H1 (cell line): ENCODE results near the gene MIER2. TPM values are rescaled to one million over a fixed set of nuclear protein-coding genes. Genes with fewer than 3 reads are reported as not detected.

Experiments
- CTCF ChIA-PET: fragments of 300-600 bp; sonication (Branson Sonifier 250); formaldehyde crosslinking; loops from one replicate; lab custom pipeline; 2021; ENCODE audit not compliant: partially characterized antibody; lab: Charles Lee
- POLR2A ChIA-PET: fragments of 300-600 bp; sonication (Branson Sonifier 250); formaldehyde crosslinking; loops from one replicate; lab custom pipeline; 2021; ENCODE audit warnings: inconsistent platforms; ENCODE audit not compliant: partially characterized antibody; lab: Charles Lee
- DNase-seq, 2 experiments: peaks; one replicate each; pipeline versions ENCODE4 v3.0.0 to v3.0.0-alpha.2; 2010 to 2022; ENCODE audit warnings: low spot score in 2 of 2, low read depth in 1 of 2, mixed read lengths in 1 of 2
- FAIRE-seq: peaks from 2 replicates; lab custom pipeline; 2011; peaks lifted over from hg19 to GRCh38; lab: Jason Lieb, UNC
- H2AFZ ChIP-seq: 2 replicates; pipeline ENCODE4 v1.8.1; 2012; ENCODE audit warnings: low read length, inconsistent platforms
- H2AK5ac ChIP-seq: 2 replicates; pipeline ENCODE4 v1.6.1; 2013; ENCODE audit warnings: low read depth, low read length
- H2BK120ac ChIP-seq: replicated peaks from 2 replicates; pipeline ENCODE3; 2013; ENCODE audit warnings: low read depth, low read length, inconsistent platforms
- H2BK12ac ChIP-seq: 2 replicates; pipeline ENCODE4 v1.6.1; 2013; ENCODE audit warnings: low read depth, low read length
- H2BK15ac ChIP-seq: 2 replicates; pipeline ENCODE4 v1.6.1; 2013; ENCODE audit warnings: low read length
- H2BK20ac ChIP-seq: 2 replicates; pipeline ENCODE4 v1.6.1; 2013; ENCODE audit warnings: low read length
- H2BK5ac ChIP-seq: 2 replicates; pipeline ENCODE4 v1.6.1; 2013; ENCODE audit warnings: low read depth, low read length
- H3K14ac ChIP-seq: 2 replicates; pipeline ENCODE4 v1.6.1; 2013; ENCODE audit warnings: inconsistent platforms; ENCODE audit not compliant: insufficient read length
- H3K18ac ChIP-seq: 2 replicates; pipeline ENCODE4 v1.6.1; 2013; ENCODE audit warnings: low read length; ENCODE audit errors: extremely low read depth
- H3K23ac ChIP-seq: 2 replicates; pipeline ENCODE4 v1.6.1; 2013; ENCODE audit warnings: inconsistent platforms; ENCODE audit not compliant: insufficient read length
- H3K23me2 ChIP-seq: 2 replicates; pipeline ENCODE4 v1.6.1; 2013; ENCODE audit warnings: low read depth, low read length
- H3K27ac ChIP-seq: 2 replicates; pipeline ENCODE4 v1.6.1; 2011; ENCODE audit warnings: low read depth, low read length, inconsistent platforms
- H3K27me3 ChIP-seq, 4 experiments: replicated peaks in 1 of 4; 1 replicate in 1 of 4; 2 replicates in 3 of 4; pipeline versions ENCODE4 v1.6.1 to v1.8.1; 2011 to 2013; ENCODE audit warnings: low read length in 3 of 4, mild to moderate bottlenecking in 3 of 4, inconsistent platforms in 2 of 4, mixed read lengths in 2 of 4, moderate library complexity in 1 of 4; ENCODE audit not compliant: control insufficient read depth in 3 of 4, insufficient read depth in 3 of 4; ENCODE audit errors: extremely low read depth in 1 of 4
- H3K36me3 ChIP-seq, 4 experiments: 2 replicates each; pipeline versions ENCODE4 v1.6.1 to v1.8.1; 2011 to 2013; ENCODE audit warnings: mild to moderate bottlenecking in 4 of 4, low read length in 3 of 4, moderate library complexity in 2 of 4, control low read depth in 1 of 4, inconsistent platforms in 1 of 4; ENCODE audit not compliant: insufficient read depth in 4 of 4, control insufficient read depth in 2 of 4
- H3K4ac ChIP-seq: replicated peaks from 2 replicates; pipeline ENCODE3; 2013; ENCODE audit warnings: low read length, low read depth, mixed read lengths, inconsistent platforms; ENCODE audit not compliant: insufficient read length
- H3K4me1 ChIP-seq, 4 experiments: replicated peaks in 1 of 4; 1 replicate in 1 of 4; 2 replicates in 3 of 4; pipeline versions ENCODE4 v1.6.1 to v1.8.1; 2011 to 2013; ENCODE audit warnings: low read length in 3 of 4, inconsistent platforms in 2 of 4, mixed read lengths in 1 of 4; ENCODE audit not compliant: insufficient read depth in 4 of 4, control insufficient read depth in 3 of 4
- H3K4me2 ChIP-seq, 2 experiments: 2 replicates each; pipeline versions ENCODE4 v1.6.1 to v1.8.1; 2011 to 2013; ENCODE audit warnings: low read depth in 2 of 2, low read length in 2 of 2, control low read depth in 1 of 2, inconsistent platforms in 1 of 2, mild to moderate bottlenecking in 1 of 2; ENCODE audit not compliant: insufficient read depth in 1 of 2
- H3K4me3 ChIP-seq, 4 experiments: fragments of 200-600, 300-600 bp in 1 of 4; sonication (generic), shearing (Covaris generic), sonication (Bioruptor Twin) in 1 of 4; 2 replicates each; pipeline versions ENCODE4 v1.5.1 to v1.8.1; 2011 to 2016; ENCODE audit warnings: low read length in 4 of 4, low read depth in 3 of 4, control low read depth in 2 of 4, inconsistent platforms in 2 of 4, mild to moderate bottlenecking in 2 of 4, mixed read lengths in 1 of 4, moderate library complexity in 1 of 4; ENCODE audit not compliant: insufficient read depth in 2 of 4; ENCODE audit errors: extremely low read depth in 1 of 4
- H3K56ac ChIP-seq: replicated peaks from 2 replicates; pipeline ENCODE3; 2013; ENCODE audit warnings: low read depth, mild to moderate bottlenecking, mixed read lengths, low read length, inconsistent platforms; ENCODE audit not compliant: insufficient read length
- H3K79me1 ChIP-seq: 2 replicates; pipeline ENCODE4 v1.6.1; 2013; ENCODE audit warnings: low read depth, low read length, control low read depth
- H3K79me2 ChIP-seq, 2 experiments: 2 replicates each; pipeline versions ENCODE4 v1.6.1 to v1.8.1; 2012 to 2013; ENCODE audit warnings: low read length in 2 of 2, mild to moderate bottlenecking in 2 of 2, inconsistent platforms in 1 of 2; ENCODE audit not compliant: insufficient read depth in 2 of 2, control insufficient read depth in 1 of 2
- H3K9ac ChIP-seq, 4 experiments: replicated peaks in 1 of 4; 1 replicate in 1 of 4; 2 replicates in 3 of 4; pipeline versions ENCODE4 v1.6.1 to v1.8.1; 2011 to 2013; ENCODE audit warnings: low read depth in 3 of 4, low read length in 3 of 4, control low read depth in 2 of 4, mild to moderate bottlenecking in 2 of 4, moderate library complexity in 2 of 4, inconsistent platforms in 1 of 4; ENCODE audit errors: extremely low read depth in 1 of 4
- H3K9me3 ChIP-seq, 2 experiments: 2 replicates each; pipeline versions ENCODE4 v1.6.1 to v1.8.1; 2012 to 2013; ENCODE audit warnings: mild to moderate bottlenecking in 2 of 2, moderate library complexity in 2 of 2, control low read depth in 1 of 2, inconsistent platforms in 1 of 2, low read depth in 1 of 2, low read length in 1 of 2, mixed read lengths in 1 of 2; ENCODE audit not compliant: insufficient read depth in 2 of 2
- H4K20me1 ChIP-seq, 2 experiments: replicated peaks in 1 of 2; 2 replicates each; pipeline versions ENCODE3 to v1.8.1; 2011 to 2013; ENCODE audit warnings: inconsistent platforms in 2 of 2, low read length in 2 of 2, mild to moderate bottlenecking in 1 of 2; ENCODE audit not compliant: insufficient read depth in 2 of 2, control insufficient read depth in 1 of 2
- H4K5ac ChIP-seq: 2 replicates; pipeline ENCODE4 v1.6.1; 2013; ENCODE audit warnings: low read length, low read depth, mixed read lengths, inconsistent platforms; ENCODE audit not compliant: insufficient read length
- H4K8ac ChIP-seq: 2 replicates; pipeline ENCODE4 v1.8.0; 2013; ENCODE audit warnings: mild to moderate bottlenecking, moderate library complexity, low read length, inconsistent platforms; ENCODE audit not compliant: insufficient read depth; ENCODE audit errors: extremely low read depth
- H4K91ac ChIP-seq: replicated peaks from 2 replicates; pipeline ENCODE3; 2013; ENCODE audit warnings: low read length, mixed read lengths, inconsistent platforms; ENCODE audit not compliant: insufficient read length
- HDAC6 ChIP-seq: IDR thresholded peaks from one replicate; pipeline ENCODE4 v1.7.1; 2012; ENCODE audit warnings: low read depth, mild to moderate bottlenecking, inconsistent platforms, low read length, moderate library complexity
- KDM1A ChIP-seq: fragments of 200-600, 300-600 bp; sonication (generic); IDR thresholded peaks from 2 replicates; pipeline ENCODE4 v1.7.1; 2016; ENCODE audit warnings: mild to moderate bottlenecking, low read length, borderline replicate concordance
- POLR2AphosphoS5 ChIP-seq: IDR thresholded peaks from 2 replicates; pipeline ENCODE4 v1.6.1; 2011; ENCODE audit warnings: low read depth, low read length
- RAD21 ChIP-seq, 2 experiments: IDR thresholded peaks in 1 of 2; conservative IDR thresholded peaks in 1 of 2; 2 replicates each; pipeline ENCODE4 v1.6.1; 2011; ENCODE audit warnings: low read depth in 2 of 2, low read length in 2 of 2, improper control_type of control experiment in 1 of 2, inconsistent platforms in 1 of 2, mild to moderate bottlenecking in 1 of 2, moderate library complexity in 1 of 2
- RXRA ChIP-seq: IDR thresholded peaks from 2 replicates; pipeline ENCODE4 v1.6.1; 2011; ENCODE audit warnings: low read depth, mild to moderate bottlenecking, low read length, moderate library complexity; ENCODE audit not compliant: insufficient read depth
- SIX5 ChIP-seq: IDR thresholded peaks from 2 replicates; pipeline ENCODE4 v1.6.1; 2011; ENCODE audit warnings: mild to moderate bottlenecking, low read depth, low read length
- YY1 ChIP-seq: IDR thresholded peaks from 2 replicates; pipeline ENCODE4 v1.6.1; 2011; ENCODE audit warnings: low read depth, mild to moderate bottlenecking, low read length
- ZNF274 ChIP-seq: IDR thresholded peaks from 2 replicates; pipeline ENCODE4 v1.7.0; 2012; ENCODE audit warnings: low read length, borderline replicate concordance; ENCODE audit errors: extremely low read depth
- WGBS, 2 experiments: shearing (Covaris generic) in 1 of 2; methylation state at CpG; one replicate each; pipeline versions ENCODE4 v1.1.6 to v1.1.7; 2013 to 2015; ENCODE audit warnings: low lambda C conversion rate in 2 of 2, mixed read lengths in 2 of 2, inconsistent platforms in 1 of 2, low coverage in 1 of 2, missing lambda C conversion rate in 1 of 2; ENCODE audit not compliant: insufficient replicate concordance in 2 of 2, insufficient coverage in 1 of 2, insufficient read length in 1 of 2; ENCODE audit errors: extremely low coverage in 1 of 2, missing lambda C conversion rate in 1 of 2; 5-methylcytosine and 5-hydroxymethylcytosine counted together
- polyA plus RNA-seq, 7 experiments: library from polyadenylated mRNA; depleted of rRNA in 3 of 7; stranded (reverse) in 5 of 7; unstranded in 2 of 7; fragments of >200 nt in 5 of 7; fragments of 200-250 nt in 2 of 7; gene quantifications; 1 replicate in 5 of 7; 2 replicates in 1 of 7; 4 replicates in 1 of 7; pipeline versions ENCODE4 v1.2.1 to v1.2.3, GENCODE V29; 2011 to 2013; ENCODE audit warnings: missing spikeins in 2 of 7, mixed read lengths in 2 of 7
- total RNA-seq: library from RNA; stranded (reverse); fragmentation: NEBNext Ultra II Directional; extraction: Animal tissue kit (Norgen Biotek cat#: 25700); gene quantifications from 2 replicates; pipeline ENCODE4 v1.2.1, GENCODE V29; 2021

MIER2 gene
- total and polyA plus RNA-seq, 2 of the 8 experiments (the other 6 are each of a cell fraction or from before 2014, with no cell fraction given): 30.3 to 48.3 TPM

DNA sequence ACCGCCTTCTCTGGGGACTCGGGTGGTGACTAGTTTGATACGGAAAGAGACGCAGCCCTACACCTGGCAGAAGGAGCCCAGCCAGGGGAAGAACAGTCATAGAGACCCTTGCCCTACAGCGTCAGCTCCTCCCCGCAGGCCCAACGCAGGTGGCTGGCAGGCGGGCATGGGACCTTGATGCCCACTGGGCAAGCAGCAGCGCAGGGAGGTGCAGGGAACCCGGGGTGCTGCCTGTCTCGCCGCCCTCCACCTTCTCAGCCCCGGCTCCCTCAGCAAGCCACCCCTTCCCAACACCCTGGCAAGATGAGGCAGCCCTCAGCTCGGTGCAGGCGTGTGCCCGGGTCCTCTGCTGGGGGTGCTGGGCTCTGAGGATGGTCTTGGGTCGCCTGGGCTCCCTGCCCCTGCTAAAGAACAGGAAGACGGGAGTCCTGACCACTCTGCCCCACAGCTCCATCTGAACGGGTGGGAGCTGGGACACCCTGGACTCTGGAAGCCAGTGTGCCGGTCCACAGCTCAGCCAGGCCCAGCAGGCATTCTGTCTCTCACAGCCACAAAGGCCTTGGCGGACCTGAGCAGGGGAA lies 9.0 kb downstream of the MIER2 start:
- H3K4me1 ChIP-seq: no peaks in the 10 kb centered on the region; a peak in 1 of 7 replicates
- H3K56ac ChIP-seq: no peak overlapping the region
- H2BK120ac ChIP-seq: no peak overlapping the region
- H3K36me3 ChIP-seq: peaks cover 2 to 18% (median 9%) of the 10 kb centered on the region in 4 experiments; a peak in 5 of 8 replicates
- peak overlapping the region; percentile 62; the same call in 1 of the 2 replicates for H4K8ac ChIP-seq
- H3K4me3 ChIP-seq: no peak overlapping the region
- peak overlapping the region; percentile 75; the same call in 1 of the 2 replicates for H2BK5ac ChIP-seq
- no peak overlapping the region for H3K23ac ChIP-seq
- no peak for FAIRE-seq
- no peaks in the 10 kb centered on the region for H3K23me2 ChIP-seq
- H3K9ac ChIP-seq: no peak overlapping the region
- H3K9me3 ChIP-seq: no peaks in the 10 kb centered on the region
- ChIA-PET POLR2A (interaction anchor here (1.0 to 1.5 kb wide), 3 partner anchors 22 to 71 kb away, joined by 3 to 4 read pairs (median 3); no protein-coding TSS in a partner anchor), CTCF (interaction anchor here (0.9 to 1.4 kb wide), 2 partner anchors 22 to 36 kb away, joined by 4 to 5 read pairs; no protein-coding TSS in a partner anchor)
- H3K79me1 ChIP-seq: peaks cover 14% of the 10 kb centered on the region
- H3K79me2 ChIP-seq: peaks cover 41 to 72% of the 10 kb centered on the region in 2 experiments
- H2BK15ac ChIP-seq: no peak overlapping the region
- H3K14ac ChIP-seq: no peak overlapping the region
- H4K20me1 ChIP-seq: peaks cover 16 to 34% of the 10 kb centered on the region in 2 experiments
- no peak overlapping the region for H2BK20ac ChIP-seq
- WGBS, 2 experiments: 94% methylated on average over 19 of the region's 21 CpGs; no CpG with 5 or more reads in 1 of the 2 experiments
- H3K27ac ChIP-seq: no peak overlapping the region
- H4K91ac ChIP-seq: no peak overlapping the region
- H3K4ac ChIP-seq: no peak overlapping the region
- no peak overlapping the region for H2AK5ac ChIP-seq
- no peaks in the 10 kb centered on the region for H3K27me3 ChIP-seq
- no peak for DNase-seq
- no peak overlapping the region for H3K18ac ChIP-seq
- no peak overlapping the region for H4K5ac ChIP-seq
- no peak overlapping the region for H3K4me2 ChIP-seq
- no peak overlapping the region for H2BK12ac ChIP-seq
- H2AFZ ChIP-seq: no peak overlapping the region
- TF ChIP-seq HDAC6 (no peak), SIX5 (no peak), RXRA (no peak), RAD21 (IDR thresholded peaks at IDR 0.05 in 1 of 2, conservative IDR thresholded peaks at IDR 0.05 in 1 of 2; ENCODE audit: low read depth in 2 of 2, low read length in 2 of 2) (no peak), POLR2AphosphoS5 (no peak), KDM1A (no peak), ZNF274 (no peak), YY1 (no peak)
